Right atrium auricular region (tissue), 2 donors: Measurements from ENCODE around the gene RAD51B. TPM values are rescaled to one million over a fixed set of nuclear protein-coding genes. Genes with fewer than 3 reads are reported as not detected.
A peak's percentile ranks its signal among the peaks of the same experiment; 100 is the strongest.

ENCODE experiments used
- DNase-seq: peaks from one replicate; pipeline ENCODE4 v3.0.0-alpha.2; 2019; ENCODE audit warnings: low spot score
- H3K27ac ChIP-seq, 2 donors: fragments of 200-600 bp; sonication (generic); 1 replicate in 1 of 2; 2 replicates in 1 of 2; pipeline ENCODE4 v1.5.1; 2016 to 2019
- H3K27me3 ChIP-seq, 2 donors: fragments of 200-600 bp; sonication (generic); one replicate each; pipeline versions ENCODE4 v1.5.1 to v1.6.0; 2017 to 2019
- H3K36me3 ChIP-seq: fragments of 200-600 bp; sonication (generic); one replicate; pipeline ENCODE4 v1.5.1; 2016
- H3K4me1 ChIP-seq, 2 donors: fragments of 200-600 bp; sonication (generic); one replicate each; pipeline versions ENCODE4 v1.5.1 to v1.6.0; 2017 to 2019
- H3K4me3 ChIP-seq, 2 donors: fragments of 200-600 bp; sonication (generic); 1 replicate in 1 of 2; 2 replicates in 1 of 2; pipeline ENCODE4 v1.5.1; 2017 to 2019; ENCODE audit warnings: mild to moderate bottlenecking in 1 of 2, moderate library complexity in 1 of 2
- H3K9me3 ChIP-seq, 2 donors: fragments of 200-600 bp; sonication (generic); one replicate each; pipeline ENCODE4 v1.5.1; 2019
- CTCF ChIP-seq, 2 donors: fragments of 200-600 bp; sonication (generic); IDR thresholded peaks; one replicate each; pipeline ENCODE4 v1.5.1; 2019; ENCODE audit warnings: antibody characterized with exemption in 2 of 2
- total RNA-seq, 2 donors: library from RNA; depleted of rRNA; stranded (reverse); fragments of >200 nt; gene quantifications; one replicate each; pipeline ENCODE4 v1.1.0, GENCODE V29; 2016

Gene RAD51B
- total RNA-seq, 2 donors from 2014 or later: 1.2 to 1.5 TPM

GRCh38 chr14:68506645-68507419 lies 687.3 kb downstream of the RAD51B start:
- no peaks in the 10 kb centered on the region for H3K36me3 ChIP-seq

GRCh38 chr14:68507544-68508081 lies 688.0 kb downstream of the RAD51B start:
- Histone ChIP-seq H3K27me3 (no peaks in the 10 kb centered on the region), H3K4me1 (peaks cover 0 to 38% of the 10 kb centered on the region in 2 donors), H3K27ac (no peak overlapping the region), H3K9me3 (no peaks in the 10 kb centered on the region), H3K36me3 (no peaks in the 10 kb centered on the region), H3K4me3 (no peak overlapping the region)
- no peak for TF ChIP-seq CTCF (IDR thresholded peaks at IDR 0.05)
- DNase-seq: no peak

More at GRCh38 chr14:68506645-68507419, 687.3 kb downstream of the RAD51B start:
- no peak for DNase-seq
- Histone ChIP-seq H3K27ac (no peak overlapping the region), H3K4me1 (peaks cover 0 to 35% of the 10 kb centered on the region in 2 donors), H3K4me3 (no peak overlapping the region), H3K9me3 (no peaks in the 10 kb centered on the region), H3K27me3 (no peaks in the 10 kb centered on the region)
- no peak for TF ChIP-seq CTCF (IDR thresholded peaks at IDR 0.05)

GRCh38 chr14:68508581-68508980 lies 689.0 kb downstream of the RAD51B start:
- Histone ChIP-seq H3K27ac (no peak overlapping the region), H3K36me3 (no peaks in the 10 kb centered on the region), H3K4me1 (peaks cover 0 to 44% of the 10 kb centered on the region in 2 donors), H3K27me3 (no peaks in the 10 kb centered on the region), H3K4me3 (no peak overlapping the region), H3K9me3 (no peaks in the 10 kb centered on the region)
- DNase-seq: no peak
- no peak for TF ChIP-seq CTCF (IDR thresholded peaks at IDR 0.05)

DNA sequence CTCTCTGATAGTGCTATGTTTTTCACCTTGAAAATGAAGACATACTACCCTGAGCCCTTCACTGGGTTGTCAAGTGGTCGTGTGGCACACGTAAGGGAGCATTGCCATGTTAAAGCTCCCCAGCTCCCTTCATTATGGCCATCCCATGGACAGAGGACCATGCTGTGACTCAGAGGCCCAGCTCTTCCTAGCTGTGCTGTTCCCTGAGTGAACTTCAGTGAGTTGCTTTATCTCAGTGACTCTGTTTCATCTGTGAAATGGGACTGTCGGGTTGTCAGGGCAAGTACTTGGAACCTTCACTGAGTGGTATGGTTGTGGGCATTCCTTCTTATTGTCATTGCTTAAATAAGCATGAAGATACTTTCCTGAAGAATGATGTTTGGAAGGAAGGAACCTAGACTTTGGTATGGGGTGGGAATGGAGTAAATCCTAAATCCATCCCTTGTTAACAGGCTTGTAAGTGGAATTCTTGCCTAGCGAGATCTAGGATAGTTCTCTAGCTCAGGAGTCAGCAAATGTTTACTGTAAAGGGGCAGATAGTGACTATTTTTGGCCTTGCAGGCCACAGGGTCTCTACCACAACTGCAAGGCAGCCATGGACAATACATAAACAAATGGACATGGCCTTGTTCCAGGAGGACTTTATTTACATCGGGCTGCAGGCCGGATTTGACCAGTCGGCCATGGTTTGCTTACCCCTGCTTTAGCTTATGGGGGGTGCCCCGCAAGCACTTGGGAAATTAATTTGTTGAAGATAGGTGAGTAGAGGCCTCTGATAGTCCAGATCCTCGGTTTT lies 689.8 kb downstream of the RAD51B start:
- Histone ChIP-seq H3K27me3 (no peaks in the 10 kb centered on the region), H3K4me1 (peaks cover 0 to 49% of the 10 kb centered on the region in 2 donors), H3K4me3 (no peak overlapping the region), H3K9me3 (no peaks in the 10 kb centered on the region), H3K36me3 (no peaks in the 10 kb centered on the region), H3K27ac (no peak overlapping the region)
- no peak for TF ChIP-seq CTCF (IDR thresholded peaks at IDR 0.05)
- peak; percentile 40 for DNase-seq

- Histone ChIP-seq H3K4me1 (peaks cover 0 to 51% of the 10 kb centered on the region in 2 donors), H3K27ac (peak overlapping the region in 1 of 2 donors; percentile 49), H3K27me3 (no peaks in the 10 kb centered on the region), H3K4me3 (no peak overlapping the region), H3K9me3 (no peaks in the 10 kb centered on the region), H3K36me3 (no peaks in the 10 kb centered on the region)
- DNase-seq: peak; percentile 58
- TF ChIP-seq CTCF (IDR thresholded peaks at IDR 0.05): no peak
Observed at GRCh38 chr14:68510201-68511128, 690.9 kb downstream of the RAD51B start.
